Renal cortical epithelial cell (primary cell): ENCODE measurements around the gene DIPK1B. TPM values are rescaled to one million over a fixed set of nuclear protein-coding genes. Genes with fewer than 3 reads are reported as not detected.

Experiments used
- DNase-seq: peaks from one replicate; pipeline ENCODE4 v3.0.0-alpha.2; 2011; ENCODE audit warnings: low read depth
- total RNA-seq: library from RNA; depleted of rRNA; stranded (reverse); fragments of >200 nt; gene quantifications from 2 replicates; pipeline ENCODE4 v1.2.3, GENCODE V29; 2014

DIPK1B gene
- total RNA-seq, 1 donor from 2014 or later, result 4.0 TPM

GRCh38 chr9:136766410-136767120 is 54.2 kb downstream of the DIPK1B start:
- DNase-seq, result peak; percentile 60

GRCh38 chr9:136769710-136770191 is 57.4 kb downstream of the DIPK1B start:
- no peak for DNase-seq

- DNase-seq, result no peak
These were observed 59.6 kb downstream of the DIPK1B start for GRCh38 chr9:136771907-136772415.

DNA sequence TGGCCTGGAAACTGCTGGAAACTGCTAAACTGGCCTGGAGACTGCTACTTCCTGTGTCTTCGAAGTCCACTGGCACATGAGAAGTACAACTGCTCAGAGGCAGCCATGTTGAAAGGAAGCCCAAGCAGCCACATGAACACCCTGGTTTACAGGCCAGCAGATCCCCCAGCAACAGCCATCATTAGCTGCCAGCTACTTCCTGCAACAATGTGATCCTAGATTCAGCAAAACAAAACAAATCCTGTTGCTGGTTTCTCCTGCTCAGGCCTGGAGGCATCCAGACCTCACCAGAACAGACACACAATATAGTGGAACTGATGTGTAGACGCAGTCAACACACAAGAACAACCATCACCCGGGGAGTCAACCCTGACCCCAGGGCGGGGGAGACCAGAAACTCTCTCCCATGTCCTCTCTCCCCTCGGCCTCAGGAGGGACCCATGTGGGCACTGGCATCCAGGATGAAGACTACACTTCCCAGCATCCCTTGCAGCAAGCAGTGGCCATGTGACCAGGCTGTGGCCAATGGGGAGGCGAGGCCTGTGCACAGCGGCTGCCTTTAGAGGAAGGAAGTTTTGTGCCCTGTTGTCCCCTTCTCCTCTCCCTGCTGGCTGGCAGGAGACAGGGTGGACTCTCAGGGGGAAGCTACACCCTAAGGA is 61.1 kb downstream of the DIPK1B start:
- DNase-seq, result no peak

Other genes with a start within 250 kb of the DIPK1B start
- 20.8 and 69.4 TPM in 2 replicates for gene SEC16A, start 229.5 kb upstream of the DIPK1B start, total RNA-seq
- gene NOTCH1, start 166.5 kb upstream of the DIPK1B start, total RNA-seq, result 9.2 and 47.5 TPM in 2 replicates
- gene EGFL7, start 49.7 kb upstream of the DIPK1B start, total RNA-seq, result 3.8 and 19.4 TPM in 2 replicates
- gene AGPAT2, start 25.1 kb upstream of the DIPK1B start, total RNA-seq, result 53.8 and 70.5 TPM in 2 replicates
- gene LCN10, start 30.4 kb downstream of the DIPK1B start, total RNA-seq, result not detected in 2 replicates
- gene LCN6, start 36.0 kb downstream of the DIPK1B start, total RNA-seq, result not detected in 2 replicates
- not detected in 2 replicates for gene LCN8, start 45.7 kb downstream of the DIPK1B start, total RNA-seq
- gene LCN15, start 51.9 kb downstream of the DIPK1B start, total RNA-seq, result not detected in 2 replicates
- 29.9 and 115 TPM in 2 replicates for gene TMEM141, start 78.8 kb downstream of the DIPK1B start, total RNA-seq
- gene CCDC183, start 83.8 kb downstream of the DIPK1B start, total RNA-seq, result 0.94 TPM in 1 of 2 replicates, not detected in the other
- 51.1 and 61.0 TPM in 2 replicates for gene RABL6, start 95.4 kb downstream of the DIPK1B start, total RNA-seq
- gene AJM1, start 129.9 kb downstream of the DIPK1B start, total RNA-seq, result 0.35 and 1.8 TPM in 2 replicates
- 81.7 and 82.1 TPM in 2 replicates for gene PHPT1, start 136.8 kb downstream of the DIPK1B start, total RNA-seq
- gene MAMDC4, start 139.8 kb downstream of the DIPK1B start, total RNA-seq, result 0.87 and 6.8 TPM in 2 replicates
- 372 and 398 TPM in 2 replicates for gene EDF1, start 153.7 kb downstream of the DIPK1B start, total RNA-seq
- gene TRAF2, start 173.9 kb downstream of the DIPK1B start, total RNA-seq, result 16.3 and 21.9 TPM in 2 replicates
- gene FBXW5, start 232.2 kb downstream of the DIPK1B start, total RNA-seq, result 195 and 249 TPM in 2 replicates
- 0.10 and 1.7 TPM in 2 replicates for gene C8G, start 232.7 kb downstream of the DIPK1B start, total RNA-seq
- 0.40 TPM in 1 of 2 replicates, not detected in the other for gene LCN12, start 239.7 kb downstream of the DIPK1B start, total RNA-seq